NCI-H345 treated with DMSO at 0.1 percent for 48 hours (cell line): Measurements from ENCODE around the gene TCAF2.
"Not testable (repeated sequence)": the region's sequence is repeated elsewhere in the genome, so short reads cannot be mapped to it uniquely, and the experiment has no call there.

Source experiments
- DNase-seq: peaks from one replicate; lab custom pipeline; 2025; ENCODE audit not compliant: unreplicated experiment; lab: John Stamatoyannopoulos, UW

TCAF2 gene

DNA sequence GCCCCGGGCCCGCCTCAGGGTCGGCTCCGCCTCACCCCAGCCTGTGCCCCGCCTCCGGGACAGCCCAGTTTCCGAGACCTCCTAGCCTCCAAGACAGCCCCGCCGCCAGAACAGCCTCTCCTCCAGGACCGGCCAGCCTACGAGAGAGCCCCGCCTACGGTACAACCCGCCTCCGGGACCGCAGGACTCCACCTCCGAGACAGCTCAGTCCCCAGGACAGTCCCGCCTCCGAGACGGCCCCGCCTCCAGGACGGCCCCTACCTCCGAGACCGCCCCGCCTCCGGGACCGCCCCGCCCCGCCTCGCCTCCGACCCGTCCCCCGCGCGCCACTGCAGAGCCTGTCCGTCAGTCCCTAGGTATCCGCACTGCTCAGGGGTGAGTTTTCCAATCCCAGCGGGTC is at the start of gene TCAF2:
TCAF2 (plus strand) TSS at position 329 of the 400 bp plus-strand sequence.
- DNase-seq: not testable (repeated sequence)

- not testable (repeated sequence) for DNase-seq
These were observed 49.3 kb upstream of the TCAF2 start, which contains the start of gene CTAGE15 for GRCh38 chr7:143571501-143571900. Gene CTAGE15, plus strand, starts transcription at chr7:143571801. Its CDS starts 17 bp downstream, at chr7:143571818.

DNA sequence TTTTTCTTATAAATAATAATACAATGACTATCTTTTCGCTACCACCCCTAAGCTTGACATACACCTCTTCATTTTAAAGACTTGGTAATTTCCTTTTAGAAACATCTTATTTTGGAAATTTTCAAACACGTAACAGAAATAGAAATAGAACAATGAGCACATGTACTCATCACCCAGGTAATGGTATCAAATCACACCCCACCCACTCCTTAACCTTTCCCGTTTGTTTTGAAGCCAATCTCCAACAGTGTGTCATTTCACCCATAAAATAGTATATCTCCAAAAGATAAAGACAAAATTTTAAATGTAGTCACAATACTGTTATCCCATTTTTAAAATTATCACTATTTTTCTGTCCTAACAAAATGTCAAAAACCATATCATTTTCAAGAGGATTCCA is 32.6 kb upstream of the TCAF2 start:
- DNase-seq: not testable (repeated sequence)

GRCh38 chr7:143589897-143590296 is 30.9 kb upstream of the TCAF2 start:
- not testable (repeated sequence) for DNase-seq

GRCh38 chr7:143598086-143598485 is 22.7 kb upstream of the TCAF2 start:
- not testable (repeated sequence) for DNase-seq

DNA sequence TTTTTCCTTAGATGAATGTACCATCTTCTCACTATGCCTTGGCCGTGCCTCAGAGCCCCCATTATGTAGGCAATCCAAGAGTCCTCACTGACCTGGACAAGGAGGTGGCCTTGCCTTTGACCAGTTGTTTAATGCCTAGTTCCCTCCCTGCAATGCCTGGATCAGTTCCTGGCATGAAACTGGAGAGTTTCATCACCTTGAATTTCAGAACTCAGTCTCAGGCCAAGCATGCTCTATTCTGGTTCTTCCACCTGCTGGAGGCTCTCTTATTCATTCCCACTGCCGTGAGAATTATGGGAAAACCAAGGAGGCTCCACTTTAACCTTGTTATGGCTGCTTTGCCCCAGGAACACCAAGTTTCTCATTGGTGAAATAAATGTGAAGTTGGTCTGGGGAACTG is 17.2 kb upstream of the TCAF2 start:
- DNase-seq: not testable (repeated sequence)

GRCh38 chr7:143606088-143606487 is 14.7 kb upstream of the TCAF2 start:
- DNase-seq: not testable (repeated sequence)

- DNase-seq: not testable (repeated sequence)
These were observed 5.2 kb upstream of the TCAF2 start for GRCh38 chr7:143615545-143615944.

- not testable (repeated sequence) for DNase-seq
These were observed 3.6 kb upstream of the TCAF2 start for GRCh38 chr7:143617204-143617603.

- DNase-seq: not testable (repeated sequence)
These were observed 716 bp upstream of the TCAF2 start for GRCh38 chr7:143620058-143620457.

DNA sequence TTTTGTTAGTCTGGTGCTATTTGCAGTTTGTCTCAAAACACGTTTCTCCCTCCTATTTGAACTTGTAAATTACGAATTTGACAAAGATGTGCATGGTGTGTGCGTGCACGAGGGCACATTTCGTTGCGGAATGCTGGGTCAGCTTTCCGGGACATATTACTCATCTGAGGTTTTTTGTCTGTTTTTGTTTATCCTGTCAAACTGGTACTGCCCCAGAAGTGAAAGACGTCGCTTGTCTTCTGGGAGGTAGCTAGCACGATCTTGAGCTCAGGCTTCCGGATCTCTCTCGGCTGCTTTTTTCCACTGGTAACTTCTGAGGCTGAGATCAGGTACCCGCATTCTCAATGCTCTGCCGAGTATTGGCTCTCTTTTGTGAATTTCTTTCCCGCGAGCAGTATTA is 401 bp downstream of the TCAF2 start:
- not testable (repeated sequence) for DNase-seq

- not testable (repeated sequence) for DNase-seq
These were observed 1.4 kb downstream of the TCAF2 start for GRCh38 chr7:143622130-143622529.

- DNase-seq: not testable (repeated sequence)
These were observed 9.9 kb downstream of the TCAF2 start for GRCh38 chr7:143630653-143631052.

- not testable (repeated sequence) for DNase-seq
These were observed 11.7 kb downstream of the TCAF2 start for GRCh38 chr7:143632506-143632905.

DNA sequence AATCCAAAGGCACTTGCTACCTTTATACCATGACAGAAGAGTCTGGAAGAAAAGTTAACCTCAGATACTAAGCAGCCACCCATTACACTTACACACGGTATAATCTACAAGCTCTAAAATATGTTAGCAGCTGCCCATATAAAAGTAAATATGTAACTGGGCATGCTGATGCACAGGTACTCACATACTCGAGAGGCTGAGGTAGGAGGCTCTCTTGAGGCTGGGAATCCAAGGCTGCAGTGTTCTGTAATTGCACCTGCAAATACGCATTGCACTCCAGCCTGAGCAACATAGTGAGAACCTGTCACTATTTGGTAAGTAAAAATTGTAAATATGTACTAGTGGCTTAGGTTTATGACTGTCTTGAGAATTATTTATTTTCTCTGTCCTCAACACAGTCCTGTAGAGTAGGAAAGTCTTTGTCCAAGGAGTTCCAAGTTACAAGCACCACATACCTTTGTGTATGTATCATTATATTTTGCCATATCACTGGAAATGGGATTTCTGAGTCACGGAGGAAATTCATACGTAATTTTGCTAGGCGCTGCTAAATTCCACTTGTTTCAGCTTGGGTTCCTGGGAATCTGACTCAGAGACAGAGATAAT is 12.3 kb downstream of the TCAF2 start:
- not testable (repeated sequence) for DNase-seq

DNA sequence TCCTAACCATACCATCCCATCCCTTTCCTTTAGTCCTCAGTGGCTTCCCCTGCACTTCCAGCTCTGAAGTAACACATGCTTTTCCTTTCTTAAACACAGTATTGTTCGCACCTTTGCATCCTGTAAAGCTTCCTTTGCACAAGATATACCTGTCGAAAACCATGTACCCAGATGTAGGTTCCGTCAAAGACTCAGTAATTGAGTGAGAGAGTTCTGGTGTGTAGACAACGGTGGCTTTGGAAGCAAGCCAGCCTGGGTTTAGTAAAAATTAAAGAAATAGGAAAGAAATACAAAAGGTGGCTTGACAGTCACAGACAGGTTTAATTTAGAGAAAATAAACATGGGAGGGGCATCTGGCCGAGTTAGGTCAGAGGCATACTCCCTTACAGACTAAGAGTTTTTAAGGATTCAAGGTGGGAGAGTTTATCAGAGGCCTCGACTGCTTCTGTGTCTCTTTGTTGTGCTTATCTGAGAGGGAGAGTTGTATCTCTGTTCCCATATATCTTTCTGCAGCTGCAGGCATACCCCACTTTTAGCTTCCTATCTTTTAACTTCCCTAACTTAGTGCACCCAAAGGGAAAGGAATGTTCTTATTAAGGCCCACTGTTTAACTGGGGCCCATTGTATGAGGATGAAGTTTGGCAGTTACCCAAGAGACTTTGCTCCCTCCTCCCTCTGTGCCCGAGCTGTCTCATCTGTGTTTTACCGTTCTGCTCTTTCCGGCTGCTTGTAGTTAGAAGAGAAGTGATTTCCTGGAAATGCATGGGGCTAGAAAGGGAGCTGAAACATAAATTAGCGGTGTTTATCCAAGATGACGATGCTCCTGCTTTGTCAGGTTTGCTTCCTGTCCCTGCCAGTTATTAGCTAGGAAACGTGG is 14.8 kb downstream of the TCAF2 start:
- not testable (repeated sequence) for DNase-seq

DNA sequence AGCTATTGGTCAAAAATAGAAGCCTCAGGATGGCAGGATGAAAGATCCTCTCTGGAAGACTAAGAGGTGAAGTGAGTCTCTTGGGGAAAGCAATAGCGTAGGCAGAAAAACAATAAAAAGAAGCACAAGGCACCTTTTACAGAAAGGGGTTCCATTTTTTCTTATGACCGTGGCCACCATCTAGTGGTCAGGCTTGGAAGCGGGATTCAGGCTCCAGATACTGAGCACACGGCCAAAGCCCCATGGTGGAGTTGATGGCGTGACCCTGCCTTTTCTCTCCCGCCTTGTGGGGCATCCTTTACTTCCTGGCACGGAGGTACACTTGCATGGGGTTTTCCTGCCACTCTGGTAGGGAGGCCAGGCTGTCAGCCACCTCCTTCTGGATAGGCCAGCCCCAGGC is 18.6 kb downstream of the TCAF2 start:
- DNase-seq: not testable (repeated sequence)

GRCh38 chr7:143640528-143641189 is 19.9 kb downstream of the TCAF2 start:
- not testable (repeated sequence) for DNase-seq

GRCh38 chr7:143646598-143646997 is 25.8 kb downstream of the TCAF2 start:
- DNase-seq: not testable (repeated sequence)

DNA sequence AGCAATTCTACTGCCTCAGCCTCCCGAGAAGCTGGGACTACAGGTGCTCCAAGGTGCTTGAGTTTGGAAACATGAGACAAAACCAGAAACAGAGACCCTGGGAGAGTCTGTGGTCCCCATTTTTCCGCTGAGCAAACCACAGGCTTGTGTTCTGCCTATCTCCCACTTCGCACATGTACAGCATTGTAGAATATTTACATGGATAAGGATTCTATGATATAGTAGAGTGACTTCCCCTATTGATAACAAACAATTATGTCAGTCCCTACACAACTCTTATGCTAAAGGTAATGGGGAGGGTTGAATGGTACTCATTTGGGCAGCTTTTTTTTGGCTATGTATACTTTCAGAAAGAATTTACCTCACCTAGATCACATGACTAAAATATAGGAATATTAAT is 29.1 kb downstream of the TCAF2 start:
- not testable (repeated sequence) for DNase-seq

DNA sequence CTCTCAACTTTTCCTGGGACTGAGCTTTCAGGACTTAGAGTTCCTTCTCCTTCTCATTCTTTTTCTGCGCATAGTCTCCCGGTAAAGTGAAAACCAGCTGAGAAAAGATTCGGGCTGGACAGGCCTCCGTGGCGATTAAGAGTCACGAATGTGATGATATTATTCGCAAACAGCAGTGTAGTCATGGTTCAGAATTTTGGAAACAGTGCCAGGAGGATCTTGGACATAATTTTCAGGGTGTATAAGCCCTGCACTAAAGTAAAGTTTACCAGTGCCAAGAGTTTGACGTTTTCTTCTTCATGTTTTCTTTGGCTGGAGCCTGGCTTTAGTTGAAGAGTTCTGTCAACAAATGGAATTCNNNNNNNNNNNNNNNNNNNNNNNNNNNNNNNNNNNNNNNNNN is 29.7 kb downstream of the TCAF2 start:
- DNase-seq: not testable (repeated sequence)
